IPS-15b (cell line): Measurements from ENCODE around the gene MSL1.
A peak's percentile ranks its signal among the peaks of the same experiment; 100 is the strongest.

Experiments
- H3K27me3 ChIP-seq: one replicate; pipeline ENCODE4 v1.6.1; 2013; ENCODE audit warnings: low read length; ENCODE audit not compliant: control insufficient read depth, insufficient read depth
- H3K36me3 ChIP-seq: one replicate; pipeline ENCODE4 v1.6.1; 2013; ENCODE audit warnings: low read length; ENCODE audit not compliant: control insufficient read depth, insufficient read depth
- H3K4me1 ChIP-seq: one replicate; pipeline ENCODE4 v1.6.1; 2013; ENCODE audit warnings: mild to moderate bottlenecking, low read length; ENCODE audit not compliant: control insufficient read depth, insufficient read depth
- H3K4me3 ChIP-seq: one replicate; pipeline ENCODE4 v1.5.1; 2013; ENCODE audit warnings: low read depth, low read length
- H3K9ac ChIP-seq: one replicate; pipeline ENCODE4 v1.6.1; 2013; ENCODE audit warnings: low read depth, mild to moderate bottlenecking, low read length
- H3K9me3 ChIP-seq: one replicate; pipeline ENCODE4 v1.6.1; 2013; ENCODE audit warnings: mild to moderate bottlenecking, low read length; ENCODE audit not compliant: control insufficient read depth, insufficient read depth

MSL1 gene

GRCh38 chr17:40094874-40095273 lies 26.9 kb upstream of the MSL1 start:
- no peak overlapping the region for H3K9ac ChIP-seq
- peaks cover 32% of the 10 kb centered on the region for H3K36me3 ChIP-seq

GRCh38 chr17:40095351-40095943 lies 26.3 kb upstream of the MSL1 start:
- H3K9me3 ChIP-seq, result no peaks in the 10 kb centered on the region
- H3K9ac ChIP-seq, result no peak overlapping the region
- H3K4me1 ChIP-seq, result peaks cover 11% of the 10 kb centered on the region
- H3K4me3 ChIP-seq, result no peak overlapping the region
- H3K36me3 ChIP-seq, result peaks cover 32% of the 10 kb centered on the region
- H3K27me3 ChIP-seq, result peaks cover 10% of the 10 kb centered on the region

More at GRCh38 chr17:40094874-40095273, 26.9 kb upstream of the MSL1 start:
- H3K4me1 ChIP-seq, result peaks cover 9% of the 10 kb centered on the region
- H3K27me3 ChIP-seq, result peaks cover 5% of the 10 kb centered on the region
- H3K9me3 ChIP-seq, result no peaks in the 10 kb centered on the region
- H3K4me3 ChIP-seq, result no peak overlapping the region

- no peak overlapping the region for H3K4me3 ChIP-seq
- no peak overlapping the region for H3K9ac ChIP-seq
- no peaks in the 10 kb centered on the region for H3K9me3 ChIP-seq
- H3K36me3 ChIP-seq, result peaks cover 32% of the 10 kb centered on the region
- H3K4me1 ChIP-seq, result peaks cover 13% of the 10 kb centered on the region
- H3K27me3 ChIP-seq, result peaks cover 10% of the 10 kb centered on the region
Measured at GRCh38 chr17:40095944-40096791, 25.6 kb upstream of the MSL1 start.

GRCh38 chr17:40097087-40097486 lies 24.7 kb upstream of the MSL1 start:
- peaks cover 32% of the 10 kb centered on the region for H3K36me3 ChIP-seq
- no peak overlapping the region for H3K9ac ChIP-seq
- H3K4me1 ChIP-seq, result peaks cover 14% of the 10 kb centered on the region
- H3K27me3 ChIP-seq, result peaks cover 10% of the 10 kb centered on the region
- no peak overlapping the region for H3K4me3 ChIP-seq
- H3K9me3 ChIP-seq, result no peaks in the 10 kb centered on the region

GRCh38 chr17:40097931-40098845 lies 23.6 kb upstream of the MSL1 start:
- Histone ChIP-seq H3K4me1 (peaks cover 19% of the 10 kb centered on the region), H3K9me3 (no peaks in the 10 kb centered on the region), H3K27me3 (peaks cover 10% of the 10 kb centered on the region), H3K4me3 (peak overlapping the region; percentile 36), H3K36me3 (peaks cover 28% of the 10 kb centered on the region), H3K9ac (no peak overlapping the region)

GRCh38 chr17:40098846-40099618 lies 22.7 kb upstream of the MSL1 start:
- Histone ChIP-seq H3K9me3 (no peaks in the 10 kb centered on the region), H3K27me3 (peaks cover 10% of the 10 kb centered on the region), H3K36me3 (peaks cover 20% of the 10 kb centered on the region), H3K9ac (no peak overlapping the region), H3K4me1 (peaks cover 25% of the 10 kb centered on the region), H3K4me3 (peak overlapping the region; percentile 86)

- peaks cover 25% of the 10 kb centered on the region for H3K4me1 ChIP-seq
- peaks cover 10% of the 10 kb centered on the region for H3K27me3 ChIP-seq
- peak overlapping the region; percentile 86 for H3K4me3 ChIP-seq
- H3K36me3 ChIP-seq, result peaks cover 14% of the 10 kb centered on the region
- peak overlapping the region; percentile 41 for H3K9ac ChIP-seq
- no peaks in the 10 kb centered on the region for H3K9me3 ChIP-seq
Measured at GRCh38 chr17:40099619-40100418, 22.0 kb upstream of the MSL1 start.

GRCh38 chr17:40100419-40100668 lies 21.4 kb upstream of the MSL1 start, which contains the start of gene NR1D1:
Gene NR1D1, minus strand, starts transcription at chr17:40100589. Its CDS starts 495 bp downstream, at chr17:40100094.
- Histone ChIP-seq H3K27me3 (peaks cover 10% of the 10 kb centered on the region), H3K4me1 (peaks cover 25% of the 10 kb centered on the region), H3K4me3 (peak within 1 kb of the TSS; percentile 86), H3K9ac (peak within 1 kb of the TSS; percentile 41), H3K36me3 (peaks cover 11% of the 10 kb centered on the region), H3K9me3 (no peaks in the 10 kb centered on the region)

- Histone ChIP-seq H3K9ac (peak overlapping the region; percentile 9), H3K4me1 (peaks cover 25% of the 10 kb centered on the region), H3K4me3 (peak overlapping the region; percentile 86), H3K36me3 (peaks cover 8% of the 10 kb centered on the region), H3K27me3 (peaks cover 15% of the 10 kb centered on the region), H3K9me3 (no peaks in the 10 kb centered on the region)
Measured at GRCh38 chr17:40100669-40101366, 21.0 kb upstream of the MSL1 start.
